Stimulated activated CD4-positive, alpha-beta T cell treated with anti-CD3 and anti-CD28 coated beads, Interleukin-15, amount 100 ng/mL, for 1 hour (primary cell): ENCODE measurements around the gene F9.

Experiments used
- DNase-seq, 2 donors: peaks; one replicate each; pipeline ENCODE4 v3.0.0-alpha.2; 2020; ENCODE audit warnings: low read depth in 1 of 2, low spot score in 1 of 2

Gene F9

GRCh38 chrX:139596068-139596467, 65.5 kb downstream of the F9 start:
- DNase-seq = no peak

GRCh38 chrX:139600105-139600504, 69.6 kb downstream of the F9 start:
- no peak for DNase-seq
